Adrenal gland (tissue), 5 donors: Measurements from ENCODE around the gene ACSF2.

Experiments used
- POLR2A ChIP-seq, 2 donors: fragments of 450-650 bp; IDR thresholded peaks; one replicate each; pipeline ENCODE4 v1.6.1; 2017; ENCODE audit warnings: antibody characterized with exemption in 2 of 2, mild to moderate bottlenecking in 2 of 2, moderate library complexity in 1 of 2
- TF ChIP-seq, protein P1 (sequence below), 6 experiments: fragments of 450-650 bp in 4 of 6; fragments of 200-600 bp in 2 of 6; sonication (generic) in 1 of 6; IDR thresholded peaks; 1 replicate in 5 of 6; 2 replicates in 1 of 6; pipeline versions ENCODE4 v1.5.1 to v1.8.0; 2016 to 2021; ENCODE audit warnings: antibody characterized with exemption in 6 of 6, mild to moderate bottlenecking in 2 of 6, moderate library complexity in 1 of 6
- donor health status: DM: no; HTN: no; CAD: no.

DNA sequence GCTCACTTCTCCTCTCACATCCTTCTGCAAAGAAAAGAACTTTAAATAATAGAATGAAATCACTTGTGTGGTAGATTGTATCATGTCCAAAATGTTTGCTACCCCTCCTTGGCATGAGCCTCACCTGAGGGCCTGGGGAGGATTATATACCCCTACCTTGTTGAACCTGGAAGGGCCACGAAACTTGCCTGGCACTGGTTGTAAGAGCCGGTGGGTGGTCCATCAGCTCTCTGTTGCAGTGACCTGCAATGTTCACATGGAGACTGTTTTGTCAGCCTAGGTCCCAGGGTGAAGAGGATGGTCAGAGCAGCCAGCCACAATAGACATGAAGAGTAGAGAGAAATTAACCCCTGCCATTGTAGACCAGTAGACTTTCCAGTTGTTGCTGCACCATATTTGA lies 62.9 kb downstream of the ACSF2 start:
- no peak for TF ChIP-seq POLR2A (IDR thresholded peaks at IDR 0.05)
- TF ChIP-seq, protein P1, sequence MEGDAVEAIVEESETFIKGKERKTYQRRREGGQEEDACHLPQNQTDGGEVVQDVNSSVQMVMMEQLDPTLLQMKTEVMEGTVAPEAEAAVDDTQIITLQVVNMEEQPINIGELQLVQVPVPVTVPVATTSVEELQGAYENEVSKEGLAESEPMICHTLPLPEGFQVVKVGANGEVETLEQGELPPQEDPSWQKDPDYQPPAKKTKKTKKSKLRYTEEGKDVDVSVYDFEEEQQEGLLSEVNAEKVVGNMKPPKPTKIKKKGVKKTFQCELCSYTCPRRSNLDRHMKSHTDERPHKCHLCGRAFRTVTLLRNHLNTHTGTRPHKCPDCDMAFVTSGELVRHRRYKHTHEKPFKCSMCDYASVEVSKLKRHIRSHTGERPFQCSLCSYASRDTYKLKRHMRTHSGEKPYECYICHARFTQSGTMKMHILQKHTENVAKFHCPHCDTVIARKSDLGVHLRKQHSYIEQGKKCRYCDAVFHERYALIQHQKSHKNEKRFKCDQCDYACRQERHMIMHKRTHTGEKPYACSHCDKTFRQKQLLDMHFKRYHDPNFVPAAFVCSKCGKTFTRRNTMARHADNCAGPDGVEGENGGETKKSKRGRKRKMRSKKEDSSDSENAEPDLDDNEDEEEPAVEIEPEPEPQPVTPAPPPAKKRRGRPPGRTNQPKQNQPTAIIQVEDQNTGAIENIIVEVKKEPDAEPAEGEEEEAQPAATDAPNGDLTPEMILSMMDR (IDR thresholded peaks at IDR 0.05): no peak
